NCI-H82 treated with DMSO at 0.1 percent for 48 hours (cell line): Measurements from ENCODE around the gene SLC25A44.
"Not testable (repeated sequence)": the region's sequence is repeated elsewhere in the genome, so short reads cannot be mapped to it uniquely, and the experiment has no call there.

Experiments used
- DNase-seq: peaks from one replicate; lab custom pipeline; 2025; ENCODE audit not compliant: unreplicated experiment; lab: John Stamatoyannopoulos, UW

SLC25A44 gene

GRCh38 chr1:156203331-156203730, 9.4 kb downstream of the SLC25A44 start:
- DNase-seq: no peak

- DNase-seq: no peak
Measured at GRCh38 chr1:156204686-156205085, 10.8 kb downstream of the SLC25A44 start.

GRCh38 chr1:156211243-156211642, 17.3 kb downstream of the SLC25A44 start:
- DNase-seq: no peak

DNA sequence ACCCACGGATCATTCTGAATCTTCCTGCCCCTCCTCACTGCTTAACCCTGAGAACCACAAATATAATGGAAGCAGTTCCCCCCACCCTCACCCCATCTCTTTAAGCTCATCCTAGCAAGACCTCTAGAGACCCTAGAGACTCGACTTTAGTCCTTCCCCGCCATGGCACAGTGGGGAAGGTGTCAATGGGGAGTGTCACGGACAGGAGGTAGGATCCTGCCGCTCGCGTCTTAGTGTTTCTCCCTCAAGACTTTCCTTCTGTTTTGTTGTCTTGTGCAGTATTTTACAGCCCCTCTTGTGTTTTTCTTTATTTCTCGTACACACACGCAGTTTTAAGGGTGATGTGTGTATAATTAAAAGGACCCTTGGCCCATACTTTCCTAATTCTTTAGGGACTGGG, 18.2 kb downstream of the SLC25A44 start:
- DNase-seq: no peak

GRCh38 chr1:156212833-156213643, 19.1 kb downstream of the SLC25A44 start, which contains the start of gene PMF1:
Gene PMF1 (plus strand): TSS chr1:156213007. CDS start chr1:156213016, 9 bp downstream.
- peak; percentile 93 for DNase-seq

DNA sequence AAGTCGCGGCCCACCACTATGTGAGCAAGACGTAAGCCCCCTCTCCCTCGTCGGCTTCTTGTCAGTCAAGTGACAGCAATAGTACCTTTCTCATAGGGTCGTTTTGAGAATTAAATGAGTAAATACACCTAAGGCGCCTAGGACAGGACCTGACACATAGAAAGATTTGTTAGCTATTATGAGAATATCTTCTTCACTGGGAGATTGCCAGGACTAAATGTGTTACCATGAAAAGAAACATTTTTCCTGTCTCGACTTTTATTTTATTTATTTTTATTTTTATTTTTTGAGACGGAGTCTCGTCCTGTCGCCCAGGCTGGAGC, 19.7 kb downstream of the SLC25A44 start:
- DNase-seq: no peak

DNA sequence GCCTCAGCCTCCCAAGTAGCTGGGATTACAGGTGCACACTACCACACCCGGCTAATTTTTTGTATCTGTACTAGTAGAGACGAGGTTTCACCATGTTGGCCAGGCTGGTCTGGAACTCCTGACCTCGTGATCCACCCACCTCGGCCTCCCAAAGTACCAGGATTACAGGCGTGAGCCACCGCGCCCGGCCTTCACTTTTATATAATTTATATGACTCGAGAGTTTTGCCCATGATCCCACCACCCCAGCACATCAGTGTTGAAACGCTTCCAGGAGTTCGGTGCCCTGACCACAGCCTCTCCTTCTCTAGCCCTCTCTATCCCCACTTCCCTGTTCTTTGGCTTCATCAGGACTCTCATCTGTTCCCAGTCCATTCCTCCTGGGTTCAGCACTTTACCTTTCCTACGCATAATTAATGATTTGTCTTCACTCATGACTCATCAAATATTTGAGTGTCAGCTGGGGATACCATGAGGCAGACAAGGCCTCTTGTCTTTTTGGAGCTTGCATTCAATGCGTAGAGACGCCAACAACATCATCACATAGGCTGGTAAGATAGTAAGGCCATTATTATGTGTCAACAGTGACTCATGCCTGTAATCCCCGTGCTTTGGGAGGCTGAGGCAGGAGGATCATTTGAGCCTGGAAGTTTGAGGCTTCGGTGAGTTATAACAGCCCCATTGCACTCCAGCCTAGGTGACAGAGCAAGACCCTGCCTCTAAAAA, 20.3 kb downstream of the SLC25A44 start:
- no peak for DNase-seq

DNA sequence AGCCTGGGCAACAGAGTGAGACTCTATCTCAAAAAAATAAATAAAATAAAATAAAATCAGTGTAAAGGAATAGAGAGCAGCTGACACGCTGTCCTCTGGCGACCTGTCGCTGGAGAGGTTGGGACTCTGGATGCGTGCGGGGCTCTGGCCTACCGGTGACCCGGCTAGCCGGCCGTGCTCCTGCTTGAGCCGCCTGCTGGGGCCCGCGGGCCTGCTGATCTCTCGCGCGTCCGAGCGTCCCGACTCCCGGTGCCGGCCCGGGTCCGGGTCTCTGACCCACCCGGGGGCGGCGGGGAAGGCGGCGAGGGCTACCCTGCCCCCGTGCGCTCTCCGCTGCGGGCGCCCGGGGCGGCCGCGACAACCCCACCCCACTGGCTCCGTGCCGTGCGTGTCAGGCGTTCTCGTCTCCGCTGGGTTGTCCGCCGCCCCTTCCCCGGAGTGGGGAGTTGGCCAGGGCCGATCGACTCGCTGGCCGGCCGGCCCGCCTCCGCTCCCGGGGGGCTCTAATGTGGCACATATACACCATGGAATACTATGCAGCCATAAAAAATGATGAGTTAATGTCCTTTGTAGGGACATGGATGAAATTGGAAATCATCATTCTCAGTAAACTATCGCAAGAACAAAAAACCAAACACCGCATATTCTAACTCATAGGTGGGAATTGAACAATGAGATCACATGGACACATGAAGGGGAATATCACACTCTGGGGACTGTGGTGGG, 22.6 kb downstream of the SLC25A44 start:
- not testable (repeated sequence) for DNase-seq

GRCh38 chr1:156217871-156218270, 24.0 kb downstream of the SLC25A44 start:
- DNase-seq: no peak

DNA sequence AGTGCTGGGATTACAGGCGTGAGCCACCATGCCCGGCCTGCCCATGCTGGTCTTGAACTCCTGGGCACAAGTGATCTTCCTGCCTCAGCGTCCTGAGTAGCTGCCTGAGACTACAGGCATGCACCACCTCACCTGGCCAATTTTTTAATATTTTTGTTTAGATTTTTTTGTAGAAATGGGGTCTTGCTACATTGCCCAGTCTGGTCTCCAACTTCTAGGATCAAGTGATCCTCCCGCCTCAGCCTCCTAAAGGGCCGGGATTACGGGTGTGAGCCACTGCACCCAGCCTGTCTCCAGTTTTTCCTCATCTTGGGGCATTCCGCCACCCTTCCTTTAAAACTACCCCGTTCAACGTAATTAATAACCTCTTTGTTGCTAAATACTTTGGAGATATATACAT, 26.3 kb downstream of the SLC25A44 start:
- no peak for DNase-seq

- no peak for DNase-seq
Measured at GRCh38 chr1:156221986-156222692, 28.2 kb downstream of the SLC25A44 start.

DNA sequence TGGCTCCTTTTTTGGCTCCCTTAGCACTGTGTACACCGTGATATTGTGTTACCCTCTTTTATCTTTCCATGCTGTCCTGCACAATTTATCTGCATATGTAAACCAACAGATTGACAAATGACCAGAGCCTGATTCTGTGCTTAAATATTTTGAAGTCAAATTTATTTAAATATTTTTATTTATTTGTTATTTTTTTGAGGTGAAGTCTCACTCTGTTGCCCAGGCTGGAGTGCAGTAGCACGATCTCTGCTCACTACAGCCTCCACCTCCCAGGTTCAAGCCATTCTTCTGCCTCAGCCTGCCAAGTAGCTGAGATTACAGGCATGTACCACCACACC, 31.7 kb downstream of the SLC25A44 start:
- DNase-seq: no peak

DNA sequence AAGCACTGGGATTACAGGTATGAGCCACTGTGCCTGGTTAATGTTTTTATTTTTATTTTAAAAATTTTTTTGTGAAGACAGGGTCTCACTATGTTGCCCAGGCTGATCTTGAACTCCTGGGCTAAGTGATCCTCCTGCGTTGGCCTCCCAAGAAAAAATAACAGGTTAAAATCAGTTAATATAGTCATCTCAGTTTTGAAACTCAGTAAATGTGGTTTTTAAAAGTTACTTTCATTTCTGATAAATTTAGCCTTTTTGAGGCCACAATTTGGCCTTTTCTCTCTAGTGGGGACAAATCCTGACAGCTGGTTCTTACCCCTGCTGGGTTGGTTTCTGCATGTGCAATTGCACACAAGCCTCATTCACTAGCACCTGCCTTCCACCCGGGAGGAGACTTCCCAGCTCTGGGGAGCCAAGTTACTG, 32.2 kb downstream of the SLC25A44 start:
- DNase-seq: no peak

- no peak for DNase-seq
Measured at GRCh38 chr1:156226782-156227181, 32.9 kb downstream of the SLC25A44 start.

DNA sequence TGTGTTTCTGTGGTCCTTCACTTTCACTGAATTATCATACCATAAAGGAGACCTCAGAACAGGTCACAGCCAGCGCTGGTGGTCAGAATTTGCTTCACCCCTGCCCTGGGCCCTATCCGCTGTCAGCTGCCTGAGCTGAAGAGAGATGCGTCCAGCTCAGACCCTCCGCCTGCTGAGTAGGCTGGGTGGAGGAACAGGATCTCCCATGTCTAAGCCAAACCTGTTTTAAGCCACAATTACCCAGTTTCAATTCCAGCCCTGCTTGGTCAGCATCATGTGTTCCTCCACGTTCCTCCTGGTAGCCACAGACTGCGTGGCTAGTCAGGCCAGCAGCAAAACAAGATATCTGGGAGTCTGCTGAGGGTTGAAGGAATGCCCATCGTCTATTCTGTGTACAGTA, 34.6 kb downstream of the SLC25A44 start:
- DNase-seq: no peak

- no peak for DNase-seq
Measured at GRCh38 chr1:156229809-156230472, 36.0 kb downstream of the SLC25A44 start.

DNA sequence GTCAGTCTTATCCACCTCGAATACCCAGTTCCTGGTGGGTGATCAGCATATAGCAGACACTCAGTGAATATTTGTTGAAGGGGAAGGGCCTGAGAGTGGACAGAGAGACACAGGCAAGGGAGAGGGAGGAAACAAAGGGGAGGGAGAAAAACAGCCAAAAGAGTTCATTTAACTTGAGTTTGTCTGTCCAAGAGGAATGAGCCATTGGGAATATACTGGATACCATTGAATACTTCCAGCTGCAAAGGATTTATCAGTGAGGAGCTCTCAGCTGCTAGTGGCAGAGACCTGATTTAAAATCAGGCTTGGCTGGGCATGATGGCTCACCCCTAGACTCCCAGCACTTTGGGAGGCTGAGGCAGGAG, 36.6 kb downstream of the SLC25A44 start:
- DNase-seq: no peak

DNA sequence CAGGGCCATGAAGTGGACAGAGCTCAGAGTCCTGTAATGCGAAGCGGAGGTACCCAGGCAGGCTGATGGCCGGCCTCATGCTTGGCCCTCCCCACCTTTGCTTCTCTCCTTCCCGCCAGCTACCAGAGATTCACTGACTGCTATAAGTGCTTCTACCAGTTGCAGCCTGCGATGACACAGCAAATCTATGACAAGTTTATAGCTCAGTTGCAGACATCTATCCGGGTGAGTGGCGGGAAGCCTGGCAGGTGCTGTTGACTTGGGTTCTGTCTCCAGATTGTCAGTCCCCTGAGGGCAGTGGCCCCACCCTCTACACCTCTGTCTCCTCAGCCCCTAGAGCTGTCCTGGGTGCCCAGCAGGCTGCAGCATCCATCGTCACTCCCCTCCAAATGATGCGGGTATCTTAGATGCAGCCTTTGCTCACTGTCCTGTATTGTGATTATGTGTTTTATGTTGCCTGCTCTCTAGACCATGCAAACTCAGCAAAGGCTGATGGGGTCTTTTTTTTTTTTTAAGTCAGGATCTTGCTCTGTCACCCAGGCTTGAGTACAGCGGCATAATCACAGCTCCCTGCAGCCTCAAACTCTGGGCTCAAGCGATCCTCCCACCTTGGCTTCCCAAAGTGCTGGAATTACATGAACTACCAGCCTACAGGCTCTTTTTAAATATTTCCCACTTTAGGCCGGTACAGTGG, 38.4 kb downstream of the SLC25A44 start:
- no peak for DNase-seq

DNA sequence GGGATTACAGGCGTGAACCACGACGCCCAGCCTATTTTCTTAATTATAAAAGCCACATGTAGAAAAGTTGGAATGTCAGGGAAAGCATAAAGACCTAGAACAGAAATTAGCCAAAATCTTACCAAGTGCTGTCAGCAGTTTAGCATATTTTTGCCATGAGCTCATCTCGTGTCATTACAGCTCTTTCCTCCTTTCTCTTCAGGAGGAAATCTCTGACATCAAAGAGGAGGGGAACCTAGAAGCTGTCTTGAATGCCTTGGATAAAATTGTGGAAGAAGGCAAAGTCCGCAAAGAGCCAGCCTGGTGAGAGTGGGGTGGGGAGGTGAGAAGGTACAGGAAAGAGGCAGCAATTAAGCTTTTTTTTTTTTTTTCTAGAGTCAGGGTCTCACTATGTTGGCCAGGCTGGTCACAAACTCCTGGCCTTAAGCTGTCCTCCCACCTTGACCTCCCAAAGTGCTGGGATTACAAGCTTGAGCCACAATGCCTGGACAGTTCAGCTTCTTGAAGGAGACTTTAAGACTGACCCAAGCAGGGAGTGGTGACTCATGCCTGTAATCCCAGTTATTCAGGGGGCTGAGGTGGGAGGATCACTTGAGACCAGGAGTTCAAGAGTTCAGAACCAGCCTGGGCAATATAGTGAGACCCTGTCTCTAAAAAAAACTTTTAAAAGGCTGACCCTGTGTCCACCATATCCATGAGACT, 39.7 kb downstream of the SLC25A44 start:
- DNase-seq: no peak

DNA sequence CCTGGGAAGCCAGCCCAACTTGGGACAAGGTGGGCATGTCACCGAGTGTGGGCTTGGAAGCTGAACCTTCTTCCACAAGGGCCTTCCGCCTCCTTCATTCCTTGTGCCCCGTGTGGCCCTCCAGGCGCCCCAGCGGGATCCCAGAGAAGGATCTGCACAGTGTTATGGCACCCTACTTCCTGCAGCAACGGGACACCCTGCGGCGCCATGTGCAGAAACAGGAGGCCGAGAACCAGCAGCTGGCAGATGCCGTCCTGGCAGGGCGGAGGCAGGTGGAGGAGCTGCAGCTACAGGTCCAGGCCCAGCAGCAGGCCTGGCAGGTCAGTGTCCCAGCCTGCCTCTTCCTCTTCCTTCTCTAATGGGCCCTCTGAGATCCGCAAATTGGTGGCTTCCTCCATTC, 42.3 kb downstream of the SLC25A44 start:
- DNase-seq: no peak
